NCI-H187 treated with DMSO at 0.1 percent for 48 hours (cell line): ENCODE data around the gene TCF15.
"Not testable (repeated sequence)": the region's sequence is repeated elsewhere in the genome, so short reads cannot be mapped to it uniquely, and the experiment has no call there.

ENCODE experiments used
- DNase-seq: peaks from one replicate; lab custom pipeline; 2025; lab: John Stamatoyannopoulos, UW

TCF15 gene

GRCh38 chr20:642013-642397 lies 31.9 kb upstream of the TCF15 start:
- not testable (repeated sequence) for DNase-seq

- no peak for DNase-seq
Measured at GRCh38 chr20:641516-641875, 31.4 kb upstream of the TCF15 start.

GRCh38 chr20:640674-641515 lies 30.8 kb upstream of the TCF15 start:
- no peak for DNase-seq

GRCh38 chr20:638579-638978 lies 28.5 kb upstream of the TCF15 start:
- DNase-seq = no peak

GRCh38 chr20:637559-637958 lies 27.4 kb upstream of the TCF15 start:
- no peak for DNase-seq

- DNase-seq = no peak
Measured at GRCh38 chr20:635893-636338, 25.8 kb upstream of the TCF15 start.

- DNase-seq = no peak
Measured at GRCh38 chr20:635028-635892, 25.2 kb upstream of the TCF15 start.

- no peak for DNase-seq
Measured at GRCh38 chr20:634148-634925, 24.2 kb upstream of the TCF15 start.

GRCh38 chr20:631101-631500 lies 21.0 kb upstream of the TCF15 start:
- no peak for DNase-seq

- DNase-seq = no peak
Measured at GRCh38 chr20:626579-626978, 16.5 kb upstream of the TCF15 start.

- no peak for DNase-seq
Measured at GRCh38 chr20:625360-625932, 15.3 kb upstream of the TCF15 start.

GRCh38 chr20:623704-624103 lies 13.6 kb upstream of the TCF15 start:
- no peak for DNase-seq

GRCh38 chr20:623021-623420 lies 12.9 kb upstream of the TCF15 start:
- DNase-seq = no peak

- DNase-seq = no peak
Measured at GRCh38 chr20:622161-622560, 12.1 kb upstream of the TCF15 start.

- no peak for DNase-seq
Measured at GRCh38 chr20:621125-621756, 11.1 kb upstream of the TCF15 start.

- DNase-seq = no peak
Measured at GRCh38 chr20:620246-620645, 10.1 kb upstream of the TCF15 start.

- no peak for DNase-seq
Measured at GRCh38 chr20:618980-619379, 8.9 kb upstream of the TCF15 start.

GRCh38 chr20:617934-618690 lies 8.0 kb upstream of the TCF15 start:
- no peak for DNase-seq

GRCh38 chr20:615514-615913 lies 5.4 kb upstream of the TCF15 start:
- no peak for DNase-seq

GRCh38 chr20:611843-612185 lies 1.7 kb upstream of the TCF15 start:
- no peak for DNase-seq
